Peyer's patch (tissue), 4 donors: Measurements from ENCODE around the gene UBE2E2. TPM values are rescaled to one million over a fixed set of nuclear protein-coding genes. Genes with fewer than 3 reads are reported as not detected.
A peak's percentile ranks its signal among the peaks of the same experiment; 100 is the strongest.

Experiments
- DNase-seq, 3 donors: peaks; one replicate each; pipeline ENCODE4 v3.0.0-alpha.2; 2017 to 2019
- H3K27ac ChIP-seq, 4 donors: fragments of 200-600 bp; sonication (generic); one replicate each; pipeline ENCODE4 v1.5.1; 2016 to 2019
- H3K27me3 ChIP-seq, 2 donors: fragments of 200-600 bp; sonication (generic); one replicate each; pipeline ENCODE4 v1.5.1; 2019
- H3K36me3 ChIP-seq, 3 donors: fragments of 200-600 bp; sonication (generic); one replicate each; pipeline ENCODE4 v1.5.1; 2016 to 2019
- H3K4me1 ChIP-seq, 4 donors: fragments of 200-600 bp; sonication (generic); one replicate each; pipeline ENCODE4 v1.5.1; 2016 to 2019
- H3K4me3 ChIP-seq, 4 donors: fragments of 200-600 bp; sonication (generic); 1 replicate in 3 of 4; 2 replicates in 1 of 4; pipeline ENCODE4 v1.5.1; 2016 to 2019; ENCODE audit warnings: mild to moderate bottlenecking in 1 of 4
- H3K9me3 ChIP-seq, 4 donors: fragments of 200-600 bp; sonication (generic); one replicate each; pipeline ENCODE4 v1.5.1; 2016 to 2019; ENCODE audit warnings: mild to moderate bottlenecking in 1 of 4
- POLR2A ChIP-seq, 2 donors: fragments of 450-650 bp; IDR thresholded peaks; one replicate each; pipeline ENCODE4 v1.5.1; 2017; ENCODE audit warnings: antibody characterized with exemption in 2 of 2, mild to moderate bottlenecking in 2 of 2, moderate library complexity in 2 of 2
- total RNA-seq, 4 donors: library from RNA; depleted of rRNA; stranded (reverse); fragments of >200 nt; gene quantifications; one replicate each; pipeline ENCODE4 v1.1.0, GENCODE V29; 2016
- TF ChIP-seq, protein P1 (sequence below), 6 experiments: fragments of 450-650 bp in 4 of 6; fragments of 200-600 bp in 2 of 6; sonication (generic) in 1 of 6; IDR thresholded peaks; one replicate each; pipeline ENCODE4 v1.5.1; 2017 to 2019; ENCODE audit warnings: antibody characterized with exemption in 6 of 6, mild to moderate bottlenecking in 3 of 6, moderate library complexity in 1 of 6

The UBE2E2 gene
- total RNA-seq = 10 to 100 TPM in 2 of 4 donors, 1 to 10 TPM in 1, under 1 TPM in 1; 0.70 to 37.1 (median 20.8) TPM

- no peaks in the 10 kb centered on the region for H3K27me3 ChIP-seq
- DNase-seq = peak; percentile 55 to 82 (median 77)
- TF ChIP-seq POLR2A (IDR thresholded peaks at IDR 0.05) = no peak
- TF ChIP-seq, protein P1, sequence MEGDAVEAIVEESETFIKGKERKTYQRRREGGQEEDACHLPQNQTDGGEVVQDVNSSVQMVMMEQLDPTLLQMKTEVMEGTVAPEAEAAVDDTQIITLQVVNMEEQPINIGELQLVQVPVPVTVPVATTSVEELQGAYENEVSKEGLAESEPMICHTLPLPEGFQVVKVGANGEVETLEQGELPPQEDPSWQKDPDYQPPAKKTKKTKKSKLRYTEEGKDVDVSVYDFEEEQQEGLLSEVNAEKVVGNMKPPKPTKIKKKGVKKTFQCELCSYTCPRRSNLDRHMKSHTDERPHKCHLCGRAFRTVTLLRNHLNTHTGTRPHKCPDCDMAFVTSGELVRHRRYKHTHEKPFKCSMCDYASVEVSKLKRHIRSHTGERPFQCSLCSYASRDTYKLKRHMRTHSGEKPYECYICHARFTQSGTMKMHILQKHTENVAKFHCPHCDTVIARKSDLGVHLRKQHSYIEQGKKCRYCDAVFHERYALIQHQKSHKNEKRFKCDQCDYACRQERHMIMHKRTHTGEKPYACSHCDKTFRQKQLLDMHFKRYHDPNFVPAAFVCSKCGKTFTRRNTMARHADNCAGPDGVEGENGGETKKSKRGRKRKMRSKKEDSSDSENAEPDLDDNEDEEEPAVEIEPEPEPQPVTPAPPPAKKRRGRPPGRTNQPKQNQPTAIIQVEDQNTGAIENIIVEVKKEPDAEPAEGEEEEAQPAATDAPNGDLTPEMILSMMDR (IDR thresholded peaks at IDR 0.05) = no peak
- H3K4me1 ChIP-seq = peaks cover 0 to 9% (median 0%) of the 10 kb centered on the region in 4 donors
- peak within 1 kb of the TSS; percentile 83 to 94 (median 85) for H3K4me3 ChIP-seq
- H3K9me3 ChIP-seq = no peaks in the 10 kb centered on the region
- peak within 1 kb of the TSS; percentile 68 to 84 (median 74) for H3K27ac ChIP-seq
- H3K36me3 ChIP-seq = no peaks in the 10 kb centered on the region
These were observed at the start of gene UBE2E2 for GRCh38 chr3:23202921-23203707. Gene UBE2E2, plus strand, starts transcription at chr3:23203327.

GRCh38 chr3:23153436-23153835 lies 49.7 kb upstream of the UBE2E2 start:
- no peaks in the 10 kb centered on the region for H3K9me3 ChIP-seq
- H3K36me3 ChIP-seq = no peaks in the 10 kb centered on the region
- TF ChIP-seq, protein P1 (IDR thresholded peaks at IDR 0.05) = no peak
- no peak for TF ChIP-seq POLR2A (IDR thresholded peaks at IDR 0.05)
- H3K4me1 ChIP-seq = no peaks in the 10 kb centered on the region
- H3K27ac ChIP-seq = no peak overlapping the region
- DNase-seq = no peak
- no peak overlapping the region for H3K4me3 ChIP-seq
- H3K27me3 ChIP-seq = no peaks in the 10 kb centered on the region

DNA sequence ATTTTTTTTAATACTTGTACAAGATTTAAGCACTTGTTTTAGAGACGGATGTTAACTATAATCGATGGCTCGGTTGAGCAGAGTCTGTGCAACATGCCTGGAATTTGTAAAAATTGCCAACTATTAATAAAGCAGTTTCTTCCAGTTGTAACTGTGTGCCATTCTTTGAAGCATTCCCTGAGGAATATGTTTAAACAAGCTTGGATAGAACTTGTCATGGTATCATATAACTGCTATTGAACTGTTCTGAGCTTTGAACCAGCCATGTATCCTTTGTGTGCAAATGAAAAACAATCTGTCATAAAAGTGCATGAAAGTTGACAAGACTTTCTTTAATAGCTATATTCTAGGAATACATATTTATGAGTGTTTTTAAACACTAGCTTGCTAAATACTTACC lies 45.8 kb upstream of the UBE2E2 start:
- H3K4me1 ChIP-seq = no peaks in the 10 kb centered on the region
- H3K36me3 ChIP-seq = no peaks in the 10 kb centered on the region
- DNase-seq = no peak
- TF ChIP-seq POLR2A (IDR thresholded peaks at IDR 0.05) = no peak
- TF ChIP-seq, protein P1 (IDR thresholded peaks at IDR 0.05) = no peak
- no peak overlapping the region for H3K4me3 ChIP-seq
- no peak overlapping the region for H3K27ac ChIP-seq
- no peaks in the 10 kb centered on the region for H3K27me3 ChIP-seq
- no peaks in the 10 kb centered on the region for H3K9me3 ChIP-seq

DNA sequence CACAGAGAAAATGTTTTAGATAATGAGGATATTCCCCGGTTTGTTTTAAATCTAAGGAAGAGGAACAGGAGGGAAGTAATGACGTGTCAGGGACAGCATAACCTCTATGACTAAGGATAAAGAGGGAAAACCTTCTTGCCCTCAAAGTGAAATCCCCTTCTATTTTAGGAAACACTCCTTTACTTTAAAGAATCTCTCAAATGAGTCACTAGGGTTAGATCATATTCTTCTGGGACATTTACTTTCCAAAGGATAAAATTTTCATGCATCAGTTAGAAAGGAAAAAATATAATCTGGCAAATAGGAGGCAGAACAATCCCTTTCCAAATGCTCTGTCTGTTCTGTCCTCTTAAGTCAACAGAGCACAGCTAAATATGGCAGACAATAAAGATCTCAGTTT lies 43.2 kb upstream of the UBE2E2 start:
- no peaks in the 10 kb centered on the region for H3K27me3 ChIP-seq
- H3K4me3 ChIP-seq = no peak overlapping the region
- no peak overlapping the region for H3K27ac ChIP-seq
- no peaks in the 10 kb centered on the region for H3K4me1 ChIP-seq
- H3K9me3 ChIP-seq = no peaks in the 10 kb centered on the region
- TF ChIP-seq POLR2A (IDR thresholded peaks at IDR 0.05) = no peak
- TF ChIP-seq, protein P1 (IDR thresholded peaks at IDR 0.05) = no peak
- DNase-seq = no peak
- no peaks in the 10 kb centered on the region for H3K36me3 ChIP-seq

DNA sequence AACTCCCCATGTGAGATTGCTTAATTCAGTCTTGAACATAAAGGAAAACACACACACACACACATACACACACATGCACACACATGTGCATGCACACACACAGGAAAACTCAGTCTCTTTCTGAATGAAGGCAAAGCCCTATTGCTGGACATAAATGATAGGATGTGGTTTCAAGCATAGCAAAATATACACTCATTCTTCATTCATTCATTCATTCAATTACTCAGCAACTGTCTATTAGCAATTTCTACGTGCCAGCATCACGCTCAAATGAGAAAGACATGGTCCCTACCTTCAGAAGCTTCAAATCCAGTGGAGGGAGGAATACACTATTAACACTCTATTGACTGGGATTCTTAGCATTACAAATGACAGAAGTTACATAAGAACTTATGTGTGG lies 41.8 kb upstream of the UBE2E2 start:
- no peak overlapping the region for H3K27ac ChIP-seq
- H3K27me3 ChIP-seq = no peaks in the 10 kb centered on the region
- no peaks in the 10 kb centered on the region for H3K4me1 ChIP-seq
- no peak overlapping the region for H3K4me3 ChIP-seq
- no peak for DNase-seq
- H3K9me3 ChIP-seq = no peaks in the 10 kb centered on the region
- H3K36me3 ChIP-seq = no peaks in the 10 kb centered on the region
- TF ChIP-seq POLR2A (IDR thresholded peaks at IDR 0.05) = no peak
- TF ChIP-seq, protein P1 (IDR thresholded peaks at IDR 0.05) = no peak
